Body of pancreas (tissue), 4 donors: ENCODE data around the gene PPID. TPM values are rescaled to one million over a fixed set of nuclear protein-coding genes. Genes with fewer than 3 reads are reported as not detected.

Experiments used
- ATAC-seq: fragments of 150-250 bp; one replicate; pipeline ENCODE4 v1.9.1; 2016
- DNase-seq, 4 donors: peaks; one replicate each; pipeline ENCODE4 v3.0.0-alpha.2; 2019
- H3K27ac ChIP-seq, 4 donors: fragments of 200-600 bp; sonication (generic); 1 replicate in 3 of 4; 2 replicates in 1 of 4; pipeline versions ENCODE4 v1.5.1 to v1.6.1; 2016 to 2019; ENCODE audit warnings: mild to moderate bottlenecking in 1 of 4, mixed read lengths in 1 of 4, moderate library complexity in 1 of 4
- H3K27me3 ChIP-seq, 2 donors: fragments of 200-600 bp; sonication (generic); one replicate each; pipeline ENCODE4 v1.6.0; 2016; ENCODE audit warnings: mild to moderate bottlenecking in 1 of 2
- H3K36me3 ChIP-seq, 2 donors: fragments of 200-600 bp; sonication (generic); replicated peaks in 1 of 2; 2 replicates each; pipeline ENCODE4 v1.5.1; 2016; ENCODE audit warnings: low read depth in 2 of 2; ENCODE audit not compliant: insufficient read depth in 1 of 2
- H3K4me1 ChIP-seq: fragments of 200-600 bp; sonication (generic); one replicate; pipeline ENCODE4 v1.6.0; 2016
- H3K4me3 ChIP-seq, 2 donors: fragments of 200-600 bp; sonication (generic); 1 replicate in 1 of 2; 2 replicates in 1 of 2; pipeline ENCODE4 v1.5.1; 2016 to 2019
- H3K9me3 ChIP-seq, 3 donors: fragments of 200-600 bp; sonication (generic); 1 replicate in 2 of 3; 2 replicates in 1 of 3; pipeline ENCODE4 v1.5.1; 2016
- CTCF ChIP-seq, 7 experiments: fragments of 450-650 bp in 4 of 7; fragments of 200-600 bp in 3 of 7; sonication (generic) in 3 of 7; IDR thresholded peaks; one replicate each; pipeline ENCODE4 v1.5.1; 2016 to 2019; ENCODE audit warnings: antibody characterized with exemption in 7 of 7
- POLR2A ChIP-seq, 3 donors: fragments of 450-650 bp; IDR thresholded peaks; one replicate each; pipeline ENCODE4 v1.6.1; 2016; ENCODE audit warnings: antibody characterized with exemption in 3 of 3, mild to moderate bottlenecking in 2 of 3
- WGBS, 2 donors: methylation state at CpG; one replicate each; pipeline ENCODE4 v1.1.5; 2017; 5-methylcytosine and 5-hydroxymethylcytosine counted together
- intact Hi-C: fragments of 100-400 bp; cut with DNase I; formaldehyde crosslinking; loops from one replicate; pipeline ENCODE4 v1.15.1; 2023
- total RNA-seq, 2 donors: library from RNA; depleted of rRNA; stranded (reverse); fragments of >200 nt; gene quantifications; one replicate each; pipeline ENCODE4 v1.1.0, GENCODE V29; 2016

The PPID gene
- total RNA-seq, 2 donors from 2014 or later, result 15.5 to 19.7 TPM

- Histone ChIP-seq H3K4me1 (peaks cover 31% of the 10 kb centered on the region), H3K36me3 (no peaks in the 10 kb centered on the region), H3K4me3 (peak within 1 kb of the TSS; percentile 62 to 78), H3K9me3 (no peaks in the 10 kb centered on the region), H3K27ac (peak within 1 kb of the TSS; percentile 82 to 97 (median 89)), H3K27me3 (no peaks in the 10 kb centered on the region)
- WGBS, 2 donors, result 0 to 1% methylated on average over 20 to 48 of the region's 88 CpGs
- ATAC-seq (peak; percentile 95), DNase-seq (peak; percentile 84 to 90 (median 84))
- TF ChIP-seq CTCF (IDR thresholded peaks at IDR 0.05) (no peak), POLR2A (IDR thresholded peaks at IDR 0.05) (peak; percentile 72 to 77 (median 74))
- intact Hi-C loops, result loop anchor here (10.0 kb wide), 1 partner anchor 76 kb away; no protein-coding TSS in a partner anchor
These were observed 45.5 kb upstream of the PPID start, which contains the start of gene FNIP2 for GRCh38 chr4:158768555-158769174. Gene FNIP2, plus strand, starts transcription at chr4:158769026. Its CDS starts 187 bp downstream, at chr4:158769213.

- Histone ChIP-seq H3K9me3 (no peaks in the 10 kb centered on the region), H3K27me3 (no peaks in the 10 kb centered on the region), H3K36me3 (no peaks in the 10 kb centered on the region), H3K4me3 (no peak overlapping the region), H3K4me1 (peaks cover 28% of the 10 kb centered on the region), H3K27ac (peak overlapping the region in 3 of 4 donors; percentile 87 to 97 (median 91))
- TF ChIP-seq POLR2A (IDR thresholded peaks at IDR 0.05), result no peak
- TF ChIP-seq CTCF (IDR thresholded peaks at IDR 0.05), result no peak
- intact Hi-C loops, result loop anchor here (10.0 kb wide), 1 partner anchor 77 kb away; no protein-coding TSS in a partner anchor
- DNase-seq, result no peak
- ATAC-seq, result no peak
- 30 to 38% methylated on average over 2 of the region's 2 CpGs for WGBS, 2 donors
These were observed 44.3 kb upstream of the PPID start for GRCh38 chr4:158767451-158767850.

GRCh38 chr4:158766434-158767044, 43.3 kb upstream of the PPID start:
- Histone ChIP-seq H3K4me1 (peaks cover 19% of the 10 kb centered on the region), H3K27ac (no peak overlapping the region), H3K27me3 (no peaks in the 10 kb centered on the region), H3K9me3 (no peaks in the 10 kb centered on the region), H3K4me3 (no peak overlapping the region), H3K36me3 (no peaks in the 10 kb centered on the region)
- no peak for DNase-seq
- WGBS, 2 donors, result 81 to 88% methylated on average over 6 of the region's 6 CpGs
- TF ChIP-seq POLR2A (IDR thresholded peaks at IDR 0.05), result no peak
- no peak for ATAC-seq
- intact Hi-C loops, result loop anchor here (10.0 kb wide), 1 partner anchor 78 kb away; no protein-coding TSS in a partner anchor

GRCh38 chr4:158763462-158763861, 40.3 kb upstream of the PPID start:
- TF ChIP-seq POLR2A (IDR thresholded peaks at IDR 0.05) (no peak), CTCF (IDR thresholded peaks at IDR 0.05) (no peak)
- WGBS, 2 donors, result 45 to 47% methylated on average over 2 of the region's 2 CpGs
- Histone ChIP-seq H3K27me3 (no peaks in the 10 kb centered on the region), H3K4me3 (no peak overlapping the region), H3K27ac (no peak overlapping the region), H3K4me1 (no peaks in the 10 kb centered on the region), H3K36me3 (no peaks in the 10 kb centered on the region), H3K9me3 (no peaks in the 10 kb centered on the region)
- DNase-seq, result no peak
- intact Hi-C loops, result loop anchor here (10.0 kb wide), 1 partner anchor 81 kb away; no protein-coding TSS in a partner anchor
- no peak for ATAC-seq

GRCh38 chr4:158762553-158762952, 39.4 kb upstream of the PPID start:
- Histone ChIP-seq H3K9me3 (no peaks in the 10 kb centered on the region), H3K4me1 (no peaks in the 10 kb centered on the region), H3K27ac (no peak overlapping the region), H3K36me3 (no peaks in the 10 kb centered on the region), H3K27me3 (no peaks in the 10 kb centered on the region), H3K4me3 (no peak overlapping the region)
- 72 to 74% methylated on average over 4 of the region's 4 CpGs for WGBS, 2 donors
- TF ChIP-seq CTCF (IDR thresholded peaks at IDR 0.05), result no peak
- no peak for TF ChIP-seq POLR2A (IDR thresholded peaks at IDR 0.05)
- ATAC-seq (no peak), DNase-seq (no peak)
- intact Hi-C loops, result loop anchor here (10.0 kb wide), 1 partner anchor 82 kb away; no protein-coding TSS in a partner anchor
